ENCODE measurements around the gene ESR1.
"Not testable (repeated sequence)": the region's sequence is repeated elsewhere in the genome, so short reads cannot be mapped to it uniquely, and the experiment has no call there.

GRCh38 chr6:152033765-152034164 is 226.3 kb downstream of the ESR1 start:
- not testable (repeated sequence) for TF ChIP-seq YY1 (IDR thresholded peaks at IDR 0.05; ENCODE audit: insufficient read depth, insufficient read length); SUZ12 (IDR thresholded peaks at IDR 0.05; ENCODE audit: extremely low read depth, insufficient read depth, insufficient read length); ZNF274 (IDR thresholded peaks at IDR 0.05; ENCODE audit: low read depth, low read length)
